Activated CD4-positive, CD25-positive, alpha-beta regulatory T cell treated with anti-CD3 and anti-CD28 coated beads, Interleukin-2, amount 50 U/mL, for 24 hours (primary cell): ENCODE data around the gene IPO5.
"Not testable (repeated sequence)": the region's sequence is repeated elsewhere in the genome, so short reads cannot be mapped to it uniquely, and the experiment has no call there.

Experiments used
- ATAC-seq, 2 donors: fragments of 150-1000 bp; cut with Tn5 transposase; one replicate each; pipeline ENCODE4 v1.10.0; 2021; ENCODE audit warnings: mild to moderate bottlenecking in 1 of 2, moderate library complexity in 1 of 2

The IPO5 gene

GRCh38 chr13:97953376-97953970 lies at the start of gene IPO5:
Gene IPO5, plus strand, starts transcription at chr13:97953675. Its CDS starts 23,022 bp downstream, at chr13:97976697.
- no peak for ATAC-seq

DNA sequence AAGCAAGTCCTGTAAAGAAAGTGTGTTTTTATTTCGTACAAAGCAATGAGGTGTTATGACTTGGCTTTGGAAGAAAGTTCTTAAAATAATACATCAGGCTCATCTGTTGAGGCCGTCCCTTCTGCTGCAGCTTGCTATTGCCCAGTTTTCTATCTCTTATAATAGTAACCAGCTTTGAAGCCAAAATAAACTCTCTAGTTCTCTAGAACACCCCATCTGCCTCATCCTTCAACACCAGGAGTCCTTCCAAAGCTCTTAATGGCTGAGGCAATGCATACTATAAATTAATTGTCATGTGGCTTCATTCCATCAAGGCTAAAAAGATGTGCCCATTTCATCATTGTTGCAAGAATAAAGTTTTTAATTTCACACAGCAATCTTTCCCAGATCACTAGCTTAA lies 49.4 kb upstream of the IPO5 start:
- ATAC-seq = no peak

DNA sequence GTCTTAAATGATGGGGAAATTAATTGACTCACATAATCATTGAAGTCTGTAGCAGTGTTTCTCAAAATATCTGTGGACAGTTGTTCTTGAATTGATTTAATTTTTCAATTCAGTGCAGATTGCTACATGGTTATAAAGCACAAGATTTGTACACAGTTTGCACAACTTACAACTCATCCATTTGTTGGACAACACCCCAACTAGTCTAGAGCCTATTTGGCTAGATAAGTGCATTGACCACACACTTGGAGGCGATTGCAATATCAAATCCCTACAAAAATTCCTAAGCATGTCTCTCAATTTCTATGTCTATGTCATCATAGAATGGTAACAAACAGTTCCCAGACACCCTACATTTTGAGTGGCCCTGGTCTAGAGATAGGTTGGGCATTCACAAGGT lies 48.0 kb upstream of the IPO5 start:
- ATAC-seq = no peak

DNA sequence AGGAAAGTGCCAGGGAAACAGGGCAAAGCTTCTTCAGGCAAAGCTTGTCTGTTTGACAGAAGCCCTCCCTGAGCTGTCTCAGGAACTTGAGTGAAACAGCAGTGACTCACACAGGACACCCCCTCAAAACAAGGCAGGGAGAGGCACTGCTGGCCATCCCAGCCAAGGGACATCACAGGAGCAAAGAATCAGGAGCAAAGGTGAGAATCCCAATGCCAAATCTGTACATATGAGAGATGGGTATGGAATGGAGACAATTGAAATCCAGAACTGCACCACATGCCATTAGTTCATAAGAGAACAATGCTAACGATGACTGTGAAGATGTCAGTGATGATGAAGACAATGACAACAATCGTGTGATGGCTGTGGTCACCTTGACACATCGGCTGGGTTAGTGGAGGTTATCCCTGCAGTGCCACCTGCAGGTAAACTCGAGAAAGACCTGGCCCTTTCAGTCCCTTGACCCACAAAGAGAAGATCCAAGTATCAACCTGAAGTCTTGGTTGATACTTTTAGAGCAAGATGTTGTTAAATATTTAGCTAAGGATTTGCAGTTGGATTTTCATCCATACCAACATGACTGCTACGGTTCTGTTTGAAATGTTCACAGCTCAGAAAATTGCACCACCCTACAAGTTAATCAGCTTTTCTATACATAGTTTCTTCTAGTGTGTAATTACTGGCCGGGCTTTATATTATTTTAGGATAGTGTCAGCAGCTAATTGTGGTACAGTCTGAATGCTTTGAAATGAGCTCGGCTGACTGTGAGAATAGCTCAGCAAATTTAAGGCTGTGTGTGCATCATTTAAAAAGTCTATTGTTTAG lies 42.0 kb upstream of the IPO5 start:
- ATAC-seq = peak in 1 of 2 donors; percentile 38

DNA sequence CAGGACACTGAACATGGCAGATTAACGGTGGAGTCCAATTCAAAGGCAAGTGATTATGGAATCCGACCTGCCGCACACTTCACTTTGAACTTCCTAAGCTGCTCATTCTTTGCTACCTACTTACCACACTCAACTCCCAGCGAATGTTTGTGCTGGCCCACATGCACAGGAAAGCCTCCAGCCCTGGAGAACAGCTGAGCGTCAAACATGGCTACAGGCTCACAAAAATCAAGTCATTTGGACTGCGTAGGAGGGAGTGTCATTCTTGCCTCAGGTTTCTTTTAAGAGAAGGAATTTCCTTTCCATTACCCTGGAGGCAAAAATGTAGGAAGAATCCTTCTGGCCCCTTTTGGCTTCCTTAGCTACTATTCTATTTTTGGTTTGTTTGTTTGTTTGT lies 41.3 kb upstream of the IPO5 start:
- no peak for ATAC-seq

GRCh38 chr13:97913206-97913605 lies 40.3 kb upstream of the IPO5 start:
- ATAC-seq = no peak

DNA sequence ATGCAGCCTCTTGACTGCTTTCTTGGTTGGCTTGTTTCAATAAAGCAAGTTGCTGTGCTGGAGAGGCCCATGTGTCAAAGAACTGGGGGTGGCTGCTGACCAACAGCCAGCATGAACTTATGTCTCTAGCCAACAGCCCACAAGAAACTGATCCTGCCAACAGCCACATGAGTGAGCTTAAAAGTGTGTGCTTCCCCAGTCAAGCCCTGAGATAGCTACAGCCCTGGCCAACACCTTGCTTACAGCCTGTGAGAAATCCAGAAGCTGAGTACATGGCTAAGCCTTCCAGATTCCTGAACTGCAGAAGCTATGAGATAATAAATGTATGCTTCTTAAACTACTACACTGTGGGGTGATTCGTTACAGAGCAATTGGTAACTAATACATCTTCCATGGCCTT lies 38.9 kb upstream of the IPO5 start:
- ATAC-seq = no peak

DNA sequence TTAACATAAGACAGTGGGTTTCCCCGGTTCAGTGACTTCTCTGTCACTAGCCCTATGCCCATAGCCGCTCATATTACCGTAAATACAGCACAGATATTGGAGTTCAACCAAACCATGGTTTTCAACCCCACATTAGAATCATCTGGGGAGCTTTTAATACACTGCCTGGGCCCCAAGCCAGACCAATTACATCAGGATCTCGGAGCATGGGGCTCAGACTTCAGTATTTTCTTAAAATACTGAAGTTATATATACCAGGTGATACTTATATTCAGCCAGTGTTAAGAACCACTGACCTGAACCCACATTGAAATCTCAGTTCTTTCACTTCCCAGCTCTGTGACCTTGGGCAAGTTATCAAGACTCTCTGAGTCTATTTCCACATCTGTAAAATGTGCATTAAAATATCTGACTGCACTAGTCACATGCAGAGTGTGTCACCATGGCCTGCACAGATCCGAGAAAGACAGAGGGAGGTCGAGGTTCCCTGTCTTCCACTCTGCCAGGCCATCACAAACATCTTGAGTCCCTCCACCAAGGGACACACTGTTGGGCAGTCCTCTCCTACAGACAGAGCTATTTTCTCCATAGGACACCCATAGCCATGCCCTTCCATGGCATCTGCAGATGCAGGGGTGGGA lies 32.2 kb upstream of the IPO5 start:
- no peak for ATAC-seq

GRCh38 chr13:97928301-97928700 lies 25.2 kb upstream of the IPO5 start:
- ATAC-seq = no peak

GRCh38 chr13:97932036-97932435 lies 21.4 kb upstream of the IPO5 start:
- ATAC-seq = no peak

DNA sequence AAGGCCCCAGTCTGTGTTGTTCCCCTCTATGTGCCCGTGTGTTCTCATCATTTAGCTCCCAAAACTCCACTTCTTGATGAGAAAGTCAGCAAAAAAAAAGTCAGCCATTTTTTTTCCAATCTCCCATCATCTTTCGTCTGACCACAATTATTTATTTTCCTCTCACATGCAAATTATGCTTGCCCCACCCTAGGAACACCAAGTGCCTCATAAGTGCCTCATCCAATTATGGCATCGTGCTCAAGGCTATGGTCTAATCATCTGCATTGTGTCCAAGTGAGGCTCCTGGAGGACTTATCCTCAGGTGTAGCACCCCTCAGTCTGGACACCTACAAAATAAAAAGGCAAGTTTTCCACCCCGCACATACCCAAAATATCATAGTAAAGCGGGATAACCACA lies 20.8 kb upstream of the IPO5 start:
- no peak for ATAC-seq

DNA sequence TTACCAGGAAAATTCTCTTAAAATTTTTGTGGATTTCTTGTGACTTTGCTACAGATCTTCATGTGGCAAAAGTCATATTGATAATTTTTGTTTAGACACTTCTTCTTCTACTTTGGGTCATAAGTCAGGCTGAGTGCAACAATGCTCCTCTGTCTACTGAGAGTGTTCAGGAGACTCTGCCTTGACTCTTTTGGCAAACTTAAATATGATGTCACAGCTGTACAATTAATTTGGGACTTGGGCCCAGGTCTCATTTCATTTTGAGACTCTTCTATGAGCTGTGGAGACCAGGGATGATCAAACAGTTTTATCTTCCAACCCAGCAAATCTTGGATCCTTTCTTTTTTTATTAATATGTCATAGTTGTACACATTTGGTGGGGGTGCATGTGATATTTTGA lies 19.7 kb upstream of the IPO5 start:
- ATAC-seq = no peak

DNA sequence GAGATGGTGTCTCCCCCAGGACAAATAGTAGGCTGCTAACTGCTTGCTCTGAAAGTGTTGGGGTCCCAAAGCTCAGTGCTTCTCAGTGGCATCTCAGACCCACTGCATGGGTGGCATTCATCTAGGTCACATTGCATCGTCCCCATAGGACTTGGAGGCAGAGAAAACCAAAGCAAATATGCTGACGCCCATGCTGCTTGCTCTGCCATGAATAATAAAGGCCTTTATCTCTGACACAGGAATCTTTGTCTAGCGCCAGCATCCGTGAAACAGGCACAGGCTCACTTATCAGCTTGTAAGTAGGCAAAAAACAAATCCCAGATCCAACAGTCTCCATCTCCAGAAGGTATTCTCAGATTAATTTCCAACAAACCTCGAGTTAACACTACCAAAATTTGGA lies 18.9 kb upstream of the IPO5 start:
- ATAC-seq = no peak

DNA sequence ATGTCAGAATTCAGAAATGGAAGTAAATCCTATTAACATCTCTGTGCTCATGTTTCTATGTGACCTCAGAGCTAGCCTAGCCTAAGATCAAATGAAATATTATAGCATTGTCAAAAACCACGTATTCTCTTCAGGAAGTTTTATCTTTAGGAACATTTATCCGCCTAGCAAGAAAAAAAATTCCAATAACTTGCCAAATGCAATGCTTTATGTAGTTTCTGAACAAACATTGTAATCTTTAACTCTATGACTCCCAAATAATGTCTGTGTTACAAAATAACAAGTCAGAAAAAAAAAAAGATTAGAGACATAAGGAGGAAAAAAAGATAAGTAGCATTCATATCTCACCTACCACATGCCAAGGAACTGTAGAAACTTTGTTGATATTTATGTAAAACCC lies 18.4 kb upstream of the IPO5 start:
- no peak for ATAC-seq

DNA sequence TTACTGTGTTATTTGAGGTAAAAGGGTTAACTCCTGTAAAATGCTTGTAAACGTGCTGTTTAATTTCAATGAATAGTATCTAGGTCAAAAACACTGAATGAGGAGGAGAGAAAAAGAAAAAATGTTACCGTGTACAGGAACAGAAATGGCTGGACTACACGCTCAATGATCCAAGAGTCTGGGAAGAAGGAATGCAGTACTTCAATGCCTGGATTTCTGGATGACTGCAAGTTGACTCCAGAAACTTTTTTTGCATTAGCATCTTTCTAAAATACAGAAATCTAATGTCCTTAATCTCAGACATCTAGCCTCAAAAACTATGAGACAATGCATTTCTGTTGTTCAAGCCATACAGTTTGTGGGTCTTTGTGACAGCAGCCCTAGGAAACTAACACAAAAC lies 17.4 kb upstream of the IPO5 start:
- ATAC-seq = no peak

- ATAC-seq = no peak
Measured at GRCh38 chr13:97938706-97939475, 14.6 kb upstream of the IPO5 start.

- ATAC-seq = no peak
Measured at GRCh38 chr13:97944396-97945029, 9.0 kb upstream of the IPO5 start.

GRCh38 chr13:97945342-97945741 lies 8.1 kb upstream of the IPO5 start:
- ATAC-seq = no peak

- ATAC-seq = peak in 1 of 2 donors; percentile 62
Measured at GRCh38 chr13:97945792-97946419, 7.6 kb upstream of the IPO5 start.

DNA sequence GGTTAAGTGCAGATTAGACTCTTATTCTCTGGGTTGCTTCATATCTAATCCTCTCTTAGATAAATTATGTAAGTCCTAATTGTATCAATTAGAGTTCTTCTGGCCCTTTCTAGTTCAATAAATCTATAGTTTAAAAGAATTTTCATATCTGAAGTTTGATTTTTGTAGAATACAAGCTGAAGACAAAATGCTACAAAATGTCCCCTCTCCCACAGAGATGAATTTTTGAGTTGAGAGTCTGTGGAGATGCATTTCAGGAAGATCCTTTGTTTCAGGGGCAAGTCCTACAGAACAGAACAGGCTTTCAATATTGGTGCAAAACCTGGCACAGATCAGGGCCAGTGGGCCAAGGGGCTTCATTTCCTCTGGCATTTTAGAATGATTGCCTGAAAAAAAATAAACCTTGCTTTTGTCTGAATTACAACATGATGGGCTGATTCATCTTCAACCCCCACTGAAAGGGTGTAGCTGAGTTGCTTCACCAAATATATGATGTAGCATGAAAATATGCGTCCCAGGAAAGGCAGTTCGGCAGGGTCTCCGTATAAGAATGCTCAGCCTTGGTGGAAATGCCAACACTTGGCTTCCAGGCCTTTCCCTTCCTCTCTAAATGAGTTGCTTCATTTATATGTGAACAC lies 6.4 kb upstream of the IPO5 start:
- ATAC-seq = no peak

DNA sequence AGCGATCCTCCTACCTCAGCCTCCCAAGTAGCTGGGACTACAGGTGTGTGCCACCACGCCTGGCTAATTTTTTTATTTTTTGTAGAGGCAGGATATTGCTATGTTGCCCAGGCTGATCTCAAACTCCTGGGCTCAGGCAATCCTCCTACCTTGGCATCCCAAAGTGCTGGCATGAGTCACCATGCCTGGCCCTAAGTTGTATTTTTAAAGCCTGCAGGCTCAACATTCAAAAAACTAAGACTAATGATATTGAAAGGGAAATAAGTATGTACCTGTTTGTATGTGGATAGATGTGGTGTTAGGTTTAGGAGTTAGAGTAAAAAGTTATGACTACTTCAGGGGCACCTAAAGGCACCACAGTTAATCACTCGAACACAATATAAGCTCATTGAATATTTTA lies 5.4 kb upstream of the IPO5 start:
- no peak for ATAC-seq

- not testable (repeated sequence) for ATAC-seq
Measured at GRCh38 chr13:97949316-97949715, 4.2 kb upstream of the IPO5 start.
